Jurkat, Clone E6-1 (cell line): ENCODE data around the gene MRTFA.
"Not testable (repeated sequence)": the region's sequence is repeated elsewhere in the genome, so short reads cannot be mapped to it uniquely, and the experiment has no call there.

ENCODE experiments used
- DNase-seq: peaks from one replicate; pipeline ENCODE4 v3.0.0-alpha.2; 2011; ENCODE audit warnings: low read depth, low spot score
- H3K4me3 ChIP-seq: 2 replicates; pipeline ENCODE4 v1.5.1; 2011; ENCODE audit warnings: mild to moderate bottlenecking, low read length, control low read depth, moderate library complexity

MRTFA gene

DNA sequence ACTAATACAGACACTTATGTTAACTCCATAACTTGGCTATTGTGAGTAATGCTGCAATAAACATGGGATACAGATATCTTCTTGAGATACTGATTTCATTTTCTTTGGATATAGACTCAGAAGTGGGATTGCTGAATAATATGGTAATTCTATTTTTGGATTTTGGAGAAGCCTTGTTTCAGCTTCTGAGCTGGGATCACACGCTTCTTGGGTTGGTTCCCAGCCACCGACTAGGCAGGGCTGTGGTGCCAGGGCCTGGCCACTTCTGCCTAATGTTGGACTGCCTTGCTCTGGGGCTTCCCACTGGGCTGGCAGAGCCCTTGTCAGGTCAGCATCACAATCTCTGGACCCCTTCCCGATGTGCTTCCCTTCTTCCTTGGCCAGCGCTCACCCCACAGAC is 28.8 kb upstream of the MRTFA start:
- no peak for DNase-seq
- no peak overlapping the region for H3K4me3 ChIP-seq

DNA sequence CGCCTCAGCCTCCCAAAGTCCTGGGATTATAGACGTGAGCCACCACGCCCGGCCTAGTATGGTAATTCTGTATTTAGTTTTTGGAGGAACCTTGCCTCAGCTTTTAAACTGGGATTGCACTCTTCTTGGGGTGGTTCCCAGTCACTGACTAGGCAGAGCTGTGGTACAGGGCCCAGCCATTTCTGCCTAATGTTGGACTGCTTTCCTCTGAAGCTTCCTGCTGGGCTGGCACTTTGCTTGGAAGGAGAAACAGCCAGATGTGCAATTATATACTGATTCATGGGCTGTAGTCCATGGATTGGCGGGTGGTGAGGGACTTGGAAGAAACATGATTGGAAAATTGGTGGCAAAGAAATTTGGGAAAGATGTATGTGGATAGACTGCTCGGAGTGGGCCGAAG is 25.2 kb upstream of the MRTFA start:
- DNase-seq = no peak
- no peak overlapping the region for H3K4me3 ChIP-seq

DNA sequence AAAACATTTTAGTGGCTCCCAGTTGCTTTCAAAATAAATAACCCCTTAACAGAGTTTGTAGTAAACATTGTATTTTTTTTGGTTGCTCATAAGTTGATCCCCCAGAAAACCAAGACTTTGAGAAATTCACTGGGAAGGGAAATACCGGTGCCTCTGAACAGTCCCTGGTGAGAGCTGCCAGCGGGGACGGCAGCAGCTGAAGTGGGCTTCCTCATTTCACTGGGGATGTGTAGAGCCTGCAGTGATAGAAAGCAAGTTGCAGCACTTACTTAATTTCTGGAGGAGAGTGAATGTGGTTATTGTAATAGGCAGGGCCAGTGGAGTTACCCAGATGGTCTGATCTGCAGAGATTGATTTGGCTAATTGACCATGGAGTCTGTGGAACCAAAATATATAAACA is 24.2 kb upstream of the MRTFA start:
- DNase-seq = no peak
- H3K4me3 ChIP-seq = no peak overlapping the region

DNA sequence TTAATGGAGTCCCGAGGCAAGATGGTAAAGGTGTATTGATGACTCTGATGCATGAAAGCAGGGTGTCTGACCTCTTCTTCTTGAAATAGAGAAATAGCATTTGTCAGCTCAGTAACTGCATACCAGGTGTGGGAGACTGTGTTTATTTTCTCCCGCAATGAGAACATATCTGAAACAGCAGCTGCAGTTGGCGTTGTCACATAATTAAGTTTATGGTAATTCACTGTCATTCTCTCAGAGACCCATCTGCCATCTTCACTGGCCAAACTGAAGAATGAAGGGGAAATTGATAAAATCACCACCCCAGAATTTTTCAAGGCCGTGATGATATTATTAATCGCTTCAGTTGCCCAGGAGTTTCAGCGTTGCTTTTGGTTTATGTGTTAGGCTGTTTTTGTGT is 22.6 kb upstream of the MRTFA start:
- no peak for DNase-seq
- H3K4me3 ChIP-seq = no peak overlapping the region

DNA sequence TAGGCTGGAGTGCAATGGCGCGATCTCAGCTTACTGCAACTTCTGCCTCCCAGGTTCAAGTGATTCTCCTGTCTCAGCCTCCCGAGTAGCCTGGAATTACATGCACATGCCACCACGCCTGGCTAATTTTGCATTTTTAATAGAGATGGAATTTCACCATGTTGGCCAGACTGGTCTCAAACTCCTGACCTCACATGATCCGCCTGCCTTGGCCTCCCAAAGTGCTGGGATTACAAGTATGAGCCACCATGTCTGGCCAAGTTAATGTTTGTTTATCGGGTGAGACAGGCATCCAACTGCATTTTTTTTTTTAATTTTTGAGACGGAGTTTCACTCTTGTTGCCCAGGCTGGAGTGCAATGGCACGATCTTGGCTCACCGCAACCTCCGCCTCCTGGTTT is 20.1 kb upstream of the MRTFA start:
- not testable (repeated sequence) for DNase-seq, H3K4me3 ChIP-seq

DNA sequence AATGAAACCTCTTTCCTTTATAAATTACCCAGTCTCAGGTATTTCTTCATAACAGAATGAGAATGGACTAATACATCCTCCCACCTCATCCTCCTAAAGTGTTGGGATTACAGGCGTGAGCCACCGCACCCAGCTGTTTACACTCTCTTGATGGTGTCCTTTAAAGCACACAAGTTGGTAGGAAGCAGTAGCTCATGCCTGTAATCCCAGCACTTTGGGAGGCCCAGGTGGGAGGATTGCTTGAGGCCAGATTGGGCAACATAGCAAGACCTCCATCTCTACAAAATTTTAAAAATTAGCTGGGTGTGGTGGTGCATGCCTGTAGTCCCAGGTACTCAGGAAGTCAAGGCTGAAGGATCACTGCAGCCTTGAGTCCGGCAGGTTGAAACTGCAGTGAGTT is 19.4 kb upstream of the MRTFA start:
- H3K4me3 ChIP-seq, DNase-seq: not testable (repeated sequence)

DNA sequence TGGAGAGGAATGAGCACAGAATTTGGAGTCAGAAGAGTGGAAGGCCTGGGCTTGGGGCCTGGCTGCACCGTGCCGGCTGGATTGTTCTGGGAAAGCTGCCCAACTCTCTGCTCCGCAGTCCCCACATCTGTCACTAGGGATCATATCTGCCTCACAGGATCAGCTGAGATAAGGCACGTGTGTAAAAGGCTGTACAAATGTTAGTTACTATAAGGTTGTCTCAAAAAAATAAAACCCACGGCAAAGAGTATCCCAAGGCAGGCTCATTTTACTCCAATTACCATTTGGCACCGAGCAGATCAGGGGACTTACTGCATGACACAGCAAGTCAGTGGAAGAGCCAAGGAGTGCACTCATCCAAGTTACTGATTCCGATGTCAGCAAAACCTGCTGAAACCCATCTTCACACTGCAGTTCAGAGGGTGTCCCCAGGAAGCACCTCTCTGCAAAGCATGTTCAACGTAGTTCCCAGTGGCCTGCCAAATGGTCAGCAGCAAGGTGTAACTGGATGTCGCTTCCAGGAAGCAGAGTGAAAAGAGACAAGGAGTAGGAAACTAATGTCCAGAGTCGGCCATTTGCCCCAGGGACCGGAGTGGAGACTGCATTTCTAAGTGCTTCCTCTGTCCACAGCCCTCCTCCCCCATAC is 18.1 kb upstream of the MRTFA start:
- DNase-seq = peak; percentile 28
- no peak overlapping the region for H3K4me3 ChIP-seq

DNA sequence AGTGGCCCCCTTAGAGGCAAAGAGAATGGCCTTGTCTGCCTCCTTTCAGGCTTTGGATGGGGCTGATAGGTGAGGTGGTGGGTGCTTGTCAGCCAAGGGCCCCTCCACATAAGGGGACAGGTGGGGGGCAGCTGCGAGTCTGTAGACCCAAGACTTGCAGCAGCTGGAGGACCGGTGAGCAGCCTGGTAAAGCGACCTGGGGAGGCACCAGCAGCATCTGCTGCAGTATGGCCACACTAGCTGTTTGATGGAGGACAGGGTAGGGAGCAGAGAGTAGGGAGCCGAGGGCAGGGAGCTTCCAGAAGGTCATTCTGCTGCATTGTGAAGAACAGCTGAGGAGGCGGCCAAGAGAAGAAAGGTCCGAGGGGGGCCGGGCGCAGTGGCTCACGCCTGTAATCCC is 16.8 kb upstream of the MRTFA start:
- DNase-seq = no peak
- no peak overlapping the region for H3K4me3 ChIP-seq

DNA sequence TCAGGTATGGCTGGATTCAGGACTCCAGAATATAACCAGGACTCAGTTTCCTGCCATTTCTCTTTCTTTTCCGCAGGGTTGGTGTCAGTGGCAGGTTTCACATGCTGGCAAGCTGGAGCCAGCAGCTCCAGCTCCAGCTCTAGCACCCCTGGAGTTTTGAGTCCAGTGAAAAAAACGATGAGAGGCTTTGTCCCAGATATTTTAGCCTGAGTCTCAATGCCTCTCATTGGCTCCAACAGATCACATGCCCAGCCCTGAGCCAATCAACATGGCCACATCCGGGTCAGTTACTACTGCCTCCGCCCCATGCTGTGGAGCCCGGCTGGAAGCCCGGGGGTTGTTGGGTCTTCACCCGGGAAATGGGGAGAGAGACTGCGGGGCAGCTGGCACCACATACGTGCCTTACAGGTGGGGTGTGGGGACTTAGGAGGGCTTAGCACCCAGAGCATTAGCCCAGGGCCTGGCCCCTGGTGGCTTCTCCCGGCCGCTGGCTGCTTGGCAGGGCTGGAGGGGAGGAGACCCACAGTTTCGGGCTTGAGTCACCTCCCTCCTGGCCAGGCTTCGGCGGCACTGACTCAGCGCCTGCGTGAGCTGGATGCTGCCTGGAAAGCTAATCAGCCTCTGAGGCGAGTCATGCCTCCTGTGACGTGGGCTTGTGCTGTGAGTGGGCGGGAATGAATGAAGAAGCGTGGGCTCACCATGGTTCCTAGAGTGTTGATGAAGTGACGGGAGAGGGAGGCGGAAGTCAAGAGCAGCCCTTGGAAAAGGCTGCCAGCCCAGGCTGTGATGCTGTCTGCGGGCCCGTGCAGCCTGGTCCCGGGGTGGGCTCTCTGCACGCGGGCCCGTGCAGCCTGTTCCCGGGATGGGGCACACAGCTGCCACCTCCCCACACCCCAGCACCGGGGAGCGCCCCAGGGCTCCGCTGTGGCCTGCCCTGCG is 15.3 kb upstream of the MRTFA start:
- DNase-seq = no peak

DNA sequence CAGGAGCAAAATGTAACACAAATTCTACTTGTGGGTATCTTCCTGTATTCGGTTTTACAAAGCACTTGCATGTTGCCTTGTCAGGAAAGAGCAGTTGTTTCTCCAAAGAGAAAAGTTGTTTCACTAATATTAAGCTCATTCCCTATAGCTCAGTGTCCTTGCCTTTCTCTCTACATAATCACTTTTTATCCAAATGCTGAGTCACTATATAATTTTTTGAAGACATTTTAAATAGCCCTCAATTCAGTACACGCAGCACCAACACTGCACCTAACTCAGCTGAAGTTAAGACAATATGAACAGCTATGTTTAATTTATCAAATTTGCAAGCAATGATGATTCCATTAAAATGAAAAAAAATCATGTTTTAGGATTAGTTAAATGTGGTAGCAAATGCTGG is 14.5 kb upstream of the MRTFA start:
- no peak for DNase-seq
- no peak overlapping the region for H3K4me3 ChIP-seq

More for the DNA sequence above, 15.3 kb upstream of the MRTFA start:
- H3K4me3 ChIP-seq = no peak overlapping the region

DNA sequence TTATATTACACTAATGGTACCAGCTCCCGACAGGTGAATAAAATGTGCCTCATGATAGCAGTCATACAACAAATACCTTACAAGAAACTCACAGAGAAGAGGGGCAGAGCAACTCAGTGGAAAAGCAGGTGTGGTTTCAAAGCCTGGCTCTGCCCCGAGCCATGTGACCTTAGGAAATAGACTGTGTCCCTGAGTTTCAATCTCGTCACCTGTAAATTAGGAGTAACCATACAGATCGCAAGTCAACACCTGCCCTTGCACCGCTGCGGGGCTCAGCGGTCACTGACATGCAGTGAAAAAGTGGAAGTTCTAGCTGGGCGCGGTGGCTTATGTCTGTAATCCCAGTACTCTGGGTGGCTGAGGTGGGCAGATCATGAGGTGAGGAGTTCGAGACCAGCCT is 11.9 kb upstream of the MRTFA start:
- H3K4me3 ChIP-seq = no peak overlapping the region
- DNase-seq = no peak

DNA sequence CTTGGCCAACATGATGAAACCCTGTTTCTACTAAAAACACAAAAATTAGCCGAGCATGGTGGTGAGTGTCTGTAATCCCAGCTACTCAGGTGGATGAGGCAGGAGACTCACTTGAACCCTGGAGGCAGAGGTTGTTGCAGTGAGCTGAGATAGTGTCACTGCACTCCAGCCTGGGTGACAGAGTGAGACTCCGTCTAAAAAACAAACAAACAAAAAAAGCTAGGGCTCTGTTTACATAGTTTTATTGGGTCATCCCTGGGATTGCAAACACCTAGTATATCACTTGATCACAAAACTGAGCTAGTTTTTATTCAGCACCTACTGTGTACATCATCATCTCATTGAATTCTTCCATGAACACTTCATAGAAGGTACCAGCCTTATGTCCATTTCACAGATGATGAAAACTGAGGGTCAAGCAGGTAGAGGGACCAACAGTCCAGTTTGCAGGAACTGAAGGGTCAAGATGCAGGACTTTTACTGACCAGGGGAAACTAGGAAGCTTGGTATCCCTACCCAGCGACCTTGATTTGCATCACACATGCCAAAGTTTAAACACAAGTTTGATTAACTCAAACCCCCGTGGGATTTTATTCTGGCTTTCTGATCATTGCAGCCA is 9.2 kb upstream of the MRTFA start:
- peak overlapping the region; percentile 12; the same call in 1 of the 2 replicates for H3K4me3 ChIP-seq
- DNase-seq = no peak

DNA sequence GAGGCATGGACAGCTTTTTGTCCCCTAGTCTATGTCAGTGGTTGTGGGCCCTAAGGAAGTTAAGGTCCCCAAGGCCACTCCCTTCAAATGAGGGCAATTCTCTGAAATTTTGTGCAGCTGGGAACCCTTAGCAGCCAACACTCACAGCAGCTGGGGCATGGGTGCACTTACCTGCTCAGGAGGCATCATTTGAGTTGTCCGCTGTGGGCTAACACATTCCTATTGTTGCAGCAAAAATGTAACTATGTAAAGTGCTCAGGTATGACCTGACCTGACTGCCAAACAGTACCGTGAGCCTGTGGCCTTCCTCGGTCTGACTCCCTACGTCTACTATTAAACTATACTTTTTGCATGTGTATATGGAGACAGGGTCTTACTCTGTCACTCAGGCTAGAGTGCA is 5.8 kb upstream of the MRTFA start:
- no peak for DNase-seq
- no peak overlapping the region for H3K4me3 ChIP-seq

DNA sequence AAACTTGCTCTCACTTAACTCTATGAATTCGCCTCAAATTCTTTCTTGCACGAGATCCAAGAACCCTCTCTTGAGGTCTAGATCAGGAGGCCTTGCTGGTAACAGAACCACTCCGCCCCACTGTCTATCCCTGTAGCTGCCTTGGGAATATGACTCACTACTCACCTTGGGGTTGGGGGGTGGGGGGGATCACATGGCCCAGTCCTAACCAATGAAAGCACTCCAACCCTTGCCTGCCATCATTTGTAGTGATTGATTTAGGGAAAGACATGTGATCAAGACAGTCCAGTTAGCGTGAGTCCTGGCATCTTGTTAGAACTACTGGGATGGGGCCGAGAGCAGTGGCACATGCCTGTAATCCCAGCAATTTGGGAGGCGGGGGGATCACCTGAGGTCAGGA is 4.8 kb upstream of the MRTFA start:
- no peak for DNase-seq
- no peak overlapping the region for H3K4me3 ChIP-seq

DNA sequence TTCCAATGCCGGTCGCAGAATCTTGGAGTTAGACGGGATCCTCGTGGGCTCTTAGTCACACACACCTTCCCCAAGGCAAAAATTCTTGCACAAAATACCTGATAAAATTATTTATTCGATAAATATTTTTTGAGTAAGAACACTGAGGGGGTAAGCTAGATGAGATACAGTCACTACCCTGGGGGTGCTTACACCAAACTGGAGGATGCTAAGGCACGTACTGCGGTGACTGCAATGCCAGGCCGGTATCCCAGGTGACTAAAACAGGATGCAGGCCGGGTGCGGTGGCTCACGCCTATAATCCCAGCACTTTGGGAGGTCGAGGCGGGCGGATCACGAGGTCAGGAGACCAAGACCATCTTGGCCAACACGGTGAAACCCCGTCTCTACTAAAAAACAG is 1.7 kb upstream of the MRTFA start:
- no peak overlapping the region for H3K4me3 ChIP-seq
- no peak for DNase-seq

DNA sequence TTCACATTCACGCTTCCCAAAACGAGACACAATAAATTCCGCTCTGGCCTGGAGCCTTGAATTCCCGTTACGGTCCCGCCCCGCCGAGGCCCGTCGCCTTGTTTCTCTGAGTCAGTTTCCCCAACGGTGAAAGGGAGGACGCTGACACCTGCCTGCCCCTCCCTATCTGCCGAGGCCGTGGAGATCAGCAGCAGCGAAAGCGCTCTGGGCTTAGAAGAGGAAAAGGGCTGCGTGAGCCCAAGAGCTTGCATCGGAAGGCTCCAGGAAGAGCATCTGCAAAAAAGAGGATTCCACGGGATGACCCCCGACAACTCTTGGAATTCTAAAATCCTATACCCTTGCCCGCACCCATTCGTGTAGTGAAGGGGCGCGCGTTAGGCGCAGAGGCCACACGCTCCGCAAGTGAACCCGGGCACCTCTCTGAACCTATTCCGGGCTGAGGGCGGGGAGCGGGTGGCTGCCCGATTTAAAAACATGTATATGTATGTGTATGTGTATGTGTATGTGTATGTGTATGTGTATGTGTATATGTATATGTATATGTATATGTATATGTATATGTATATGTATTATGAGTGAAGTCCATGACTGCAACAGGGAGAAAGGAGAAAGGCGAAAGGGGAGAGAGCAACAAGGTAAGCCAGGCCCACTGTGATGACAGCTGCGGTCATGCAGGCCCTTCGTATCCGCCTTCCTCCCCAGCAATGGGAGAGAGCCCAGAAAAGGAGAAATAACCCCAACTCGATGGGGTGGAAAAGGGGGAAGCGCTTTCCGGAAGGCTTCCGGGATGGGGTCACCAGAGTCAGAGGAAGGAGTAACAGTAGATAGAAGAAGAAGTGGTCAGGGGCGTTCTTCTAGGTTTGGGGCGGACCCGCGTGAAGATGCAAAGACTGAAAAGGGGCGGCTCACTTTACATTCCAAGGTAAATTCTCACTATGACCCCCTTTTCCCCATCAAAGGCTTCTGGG is 948 bp upstream of the MRTFA start:
- peak; percentile 17 for DNase-seq
- peak overlapping the region; percentile 90 for H3K4me3 ChIP-seq

DNA sequence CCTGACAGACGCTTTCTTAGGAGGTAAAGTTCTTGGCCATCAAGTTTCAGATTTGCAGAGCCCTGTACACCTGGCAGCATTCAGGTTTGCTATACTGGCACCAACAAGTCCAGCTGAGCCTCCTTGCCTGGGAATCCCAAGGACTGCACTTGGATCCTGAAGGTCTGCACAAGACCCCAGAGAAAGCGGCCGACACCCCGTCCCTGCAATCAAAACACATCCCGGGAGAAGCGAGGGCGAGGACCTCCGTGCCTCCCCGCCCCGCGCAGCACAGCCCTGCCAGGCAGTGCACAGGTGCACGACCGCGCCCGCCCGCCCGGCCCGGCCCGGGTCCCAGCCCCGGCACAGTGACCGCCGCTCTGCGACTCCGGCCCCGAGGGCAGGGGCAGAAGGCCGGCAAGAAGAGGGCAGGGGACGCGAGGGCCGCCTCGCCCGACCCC is 559 bp downstream of the MRTFA start:
- DNase-seq = no peak
- peak overlapping the region; percentile 90 for H3K4me3 ChIP-seq

DNA sequence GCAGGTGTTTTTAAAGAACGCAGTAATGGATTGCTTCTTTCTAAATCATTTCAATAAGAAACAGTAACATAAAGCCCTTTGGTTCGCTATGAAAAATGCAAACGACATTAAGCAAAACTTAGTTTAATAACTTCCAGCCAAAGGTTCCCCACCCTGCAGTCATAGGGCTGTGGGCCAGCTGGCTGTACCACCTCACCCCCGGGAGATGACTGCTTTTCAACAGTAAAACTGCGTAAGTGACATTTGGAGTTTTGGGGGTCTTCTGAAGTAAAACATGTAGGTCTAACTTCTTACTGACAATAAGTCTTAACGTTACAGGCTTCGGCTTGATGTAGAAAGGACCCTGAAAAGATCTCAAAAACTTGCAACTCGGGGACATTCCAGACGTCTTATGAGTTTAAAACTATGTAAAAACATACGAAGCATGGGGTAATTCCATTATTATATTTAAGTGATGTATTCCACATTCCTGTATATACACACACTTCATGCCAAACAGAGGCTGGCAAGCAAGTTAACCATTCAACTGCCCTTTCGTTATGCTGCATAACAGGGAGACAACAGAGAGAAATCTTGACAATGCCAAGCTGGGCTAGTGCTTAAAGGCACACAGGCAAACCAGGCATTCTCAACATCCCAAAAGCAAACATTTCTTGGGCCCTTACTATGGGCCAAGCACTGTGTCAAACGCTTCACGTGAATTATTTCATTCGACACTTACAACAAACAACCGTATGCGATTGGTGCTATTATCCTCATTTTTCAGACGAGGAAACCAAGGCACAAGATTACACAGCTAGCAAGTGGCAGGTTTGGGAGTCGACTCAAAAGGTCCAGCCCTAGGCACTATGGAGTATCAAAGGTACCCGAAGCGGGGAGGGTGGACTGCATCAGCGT is 1.2 kb downstream of the MRTFA start:
- peak overlapping the region; percentile 90 for H3K4me3 ChIP-seq
- DNase-seq = no peak
